NCI-H2171 (cell line): ENCODE results near the gene AP2A2.

Source experiments
- DNase-seq: peaks from one replicate; lab custom pipeline; 2025; lab: John Stamatoyannopoulos, UW

The AP2A2 gene

DNA sequence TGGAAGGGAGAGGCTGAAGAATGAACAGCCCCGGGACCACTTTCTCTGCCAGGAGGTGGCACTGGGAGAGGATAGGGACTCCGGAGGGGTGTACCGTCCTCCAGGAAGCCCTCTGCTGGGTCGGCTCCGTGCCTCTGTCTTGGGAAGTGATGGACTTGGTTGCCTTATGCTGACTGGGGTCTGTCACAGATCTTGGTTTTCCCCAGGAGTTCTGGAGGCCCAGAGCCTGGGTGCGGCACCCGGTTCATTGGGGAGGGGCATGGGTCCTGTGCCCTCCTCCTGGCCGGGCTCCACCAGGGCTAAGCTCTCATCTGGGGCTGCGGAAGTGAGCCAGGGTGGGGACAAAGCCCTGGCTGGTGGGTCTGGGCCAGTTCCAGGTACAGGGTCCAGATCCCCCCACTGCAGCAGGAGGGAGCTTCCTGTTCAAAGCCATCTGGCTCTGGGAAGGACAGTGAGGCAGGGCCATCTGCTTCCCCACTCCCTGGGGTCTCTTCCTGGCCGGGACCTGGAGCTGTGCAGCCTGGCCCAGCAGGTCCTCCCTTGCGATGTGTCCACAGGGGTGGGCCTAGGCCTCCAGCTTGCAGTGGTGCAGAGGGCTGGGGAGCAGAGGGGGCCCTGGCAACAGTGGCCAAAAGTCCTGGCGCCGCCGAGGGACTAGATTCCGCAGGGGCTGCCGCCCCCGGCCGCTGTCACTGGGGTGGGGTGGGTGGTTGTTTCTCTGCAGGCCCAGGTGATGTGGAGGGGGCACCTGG is 1.1 kb upstream of the AP2A2 start:
- no peak for DNase-seq

DNA sequence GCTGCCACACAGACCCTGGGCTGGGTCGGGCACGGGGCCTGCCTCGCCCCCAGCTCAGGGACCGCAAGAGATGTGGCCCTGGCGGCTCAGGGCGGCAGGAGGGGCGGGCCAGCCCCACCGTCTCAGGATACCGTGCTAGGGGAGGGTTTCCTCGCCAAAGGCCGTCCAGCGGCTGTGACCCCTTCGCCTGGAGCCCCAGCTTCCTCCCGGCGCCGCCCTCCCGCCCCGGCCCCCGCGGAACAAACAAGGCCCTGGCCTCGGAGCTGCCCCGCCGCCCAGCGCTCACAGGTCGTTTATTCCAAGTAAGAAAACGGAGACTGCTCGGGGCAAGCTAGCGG is 543 bp upstream of the AP2A2 start:
- DNase-seq = no peak

DNA sequence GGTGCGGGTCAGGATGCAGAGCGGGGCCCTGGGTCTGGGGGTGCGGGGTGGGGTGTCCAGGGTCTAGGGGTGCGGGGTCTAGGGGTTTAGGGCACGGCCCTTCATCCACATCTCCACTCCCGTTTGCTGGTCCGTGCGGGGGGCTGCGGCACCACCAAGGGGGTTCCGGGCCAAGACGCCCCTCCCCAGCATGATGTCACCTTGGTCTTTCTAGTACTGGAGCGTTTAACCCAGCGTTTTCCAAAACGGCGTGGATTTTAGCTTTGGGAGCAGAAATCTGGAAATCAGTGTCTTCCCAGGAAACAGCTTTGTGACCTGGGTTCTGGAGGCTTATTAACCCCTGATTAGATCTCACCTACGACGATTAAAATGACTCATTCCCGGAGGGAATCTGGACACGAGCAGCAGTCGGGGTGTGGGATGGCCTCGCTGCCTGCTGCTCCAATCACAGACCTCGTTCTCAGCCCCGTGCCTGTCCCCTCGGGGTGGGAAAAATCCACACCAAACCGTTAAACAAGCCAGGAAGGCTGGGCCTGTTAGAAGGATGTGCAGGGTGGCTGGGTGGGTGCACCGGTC is 759 bp downstream of the AP2A2 start:
- no peak for DNase-seq

DNA sequence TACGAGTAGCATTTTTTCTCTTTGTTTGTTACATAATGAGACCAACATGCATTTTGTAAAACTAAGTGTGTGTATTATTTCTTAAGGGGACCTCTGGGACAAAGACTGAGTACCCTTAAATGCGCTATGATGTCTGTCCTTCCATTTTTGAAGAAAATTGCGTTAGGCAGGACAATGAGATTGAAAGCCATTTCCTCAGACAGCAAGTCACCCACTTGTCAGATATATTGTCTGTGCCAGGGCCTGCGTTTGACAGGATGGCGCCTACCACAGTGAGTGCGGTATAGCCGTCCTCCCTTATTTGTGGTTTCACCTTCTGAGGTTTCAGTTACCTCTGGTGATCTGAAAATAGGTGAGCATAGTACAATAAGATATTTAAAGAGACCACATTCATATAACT is 2.2 kb downstream of the AP2A2 start:
- DNase-seq = no peak

DNA sequence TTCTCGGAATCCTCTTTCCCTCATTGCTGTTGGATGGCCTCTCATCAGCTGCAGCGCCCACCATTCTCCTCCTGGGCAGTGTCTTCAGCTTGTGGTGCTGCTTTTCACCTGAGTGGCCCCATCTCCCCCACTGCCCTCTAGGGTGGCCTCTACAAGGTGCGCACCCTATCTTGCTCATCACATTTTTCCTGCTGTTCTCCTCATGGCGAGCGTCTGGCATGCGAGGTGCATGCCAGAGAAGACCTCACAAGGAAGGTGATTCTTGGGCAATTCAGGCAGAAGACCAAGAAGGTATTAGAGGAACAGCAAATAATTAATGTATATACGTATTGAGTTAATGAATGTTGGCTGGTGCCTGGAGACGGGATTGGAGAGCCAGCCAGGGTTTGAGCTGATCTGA is 3.1 kb downstream of the AP2A2 start:
- DNase-seq = no peak

DNA sequence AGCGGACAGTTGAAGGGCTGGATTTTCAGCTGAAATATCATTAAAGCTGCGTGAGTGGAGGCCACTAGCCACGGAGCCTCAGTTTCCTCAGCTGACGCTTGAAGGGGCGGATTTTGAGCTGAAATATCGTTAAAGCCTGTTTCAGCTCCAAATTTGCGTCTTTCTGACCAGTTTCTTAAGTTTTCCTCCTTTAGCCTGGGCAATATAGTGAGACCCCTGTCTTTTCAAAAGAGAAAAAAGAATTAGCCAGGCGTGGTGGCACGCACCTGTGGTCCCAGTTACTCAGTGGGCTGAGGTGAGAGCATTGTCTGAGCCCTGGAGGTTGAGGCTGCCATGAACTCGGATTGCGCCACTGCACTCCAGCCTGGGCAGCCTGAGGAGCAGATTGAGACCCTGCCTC is 3.7 kb downstream of the AP2A2 start:
- DNase-seq = no peak

DNA sequence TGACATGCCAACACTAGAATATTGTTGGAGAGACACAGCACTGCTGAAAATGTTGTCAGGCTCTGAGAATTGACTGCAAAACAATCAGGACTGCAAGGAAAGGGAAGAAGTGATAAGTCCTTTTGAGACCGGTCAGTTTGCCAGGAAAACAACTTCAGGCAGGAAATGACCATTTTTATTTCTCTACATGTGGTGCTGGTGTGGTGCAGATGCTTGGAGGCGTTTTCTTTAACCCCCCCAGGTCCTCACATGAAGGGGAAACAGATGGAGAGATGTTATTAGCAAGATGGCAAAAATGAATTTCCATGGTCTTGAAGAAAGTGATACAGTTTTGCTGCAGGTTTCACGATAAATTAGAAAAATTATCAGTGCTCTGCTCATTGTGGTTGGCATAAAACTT is 5.7 kb downstream of the AP2A2 start:
- no peak for DNase-seq

DNA sequence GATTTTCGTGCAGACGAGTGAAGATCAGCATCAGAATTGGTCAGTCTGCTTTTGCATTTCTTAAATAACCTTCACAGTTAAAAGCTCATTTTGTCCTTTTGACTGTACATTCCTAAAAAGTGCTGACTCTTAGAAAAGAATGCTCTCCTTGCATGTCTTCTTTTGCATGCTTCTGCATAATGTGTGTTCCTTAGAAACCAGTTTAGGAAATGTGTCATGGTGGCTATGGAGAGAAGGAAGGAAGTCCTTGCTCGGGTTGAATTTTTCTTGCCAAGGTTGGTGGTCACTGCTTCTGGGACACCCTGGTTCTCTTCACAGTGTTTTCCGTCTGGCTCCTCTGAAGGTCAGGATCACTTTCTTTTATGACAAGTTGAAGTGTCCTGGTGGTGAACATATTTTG is 6.8 kb downstream of the AP2A2 start:
- DNase-seq = no peak

DNA sequence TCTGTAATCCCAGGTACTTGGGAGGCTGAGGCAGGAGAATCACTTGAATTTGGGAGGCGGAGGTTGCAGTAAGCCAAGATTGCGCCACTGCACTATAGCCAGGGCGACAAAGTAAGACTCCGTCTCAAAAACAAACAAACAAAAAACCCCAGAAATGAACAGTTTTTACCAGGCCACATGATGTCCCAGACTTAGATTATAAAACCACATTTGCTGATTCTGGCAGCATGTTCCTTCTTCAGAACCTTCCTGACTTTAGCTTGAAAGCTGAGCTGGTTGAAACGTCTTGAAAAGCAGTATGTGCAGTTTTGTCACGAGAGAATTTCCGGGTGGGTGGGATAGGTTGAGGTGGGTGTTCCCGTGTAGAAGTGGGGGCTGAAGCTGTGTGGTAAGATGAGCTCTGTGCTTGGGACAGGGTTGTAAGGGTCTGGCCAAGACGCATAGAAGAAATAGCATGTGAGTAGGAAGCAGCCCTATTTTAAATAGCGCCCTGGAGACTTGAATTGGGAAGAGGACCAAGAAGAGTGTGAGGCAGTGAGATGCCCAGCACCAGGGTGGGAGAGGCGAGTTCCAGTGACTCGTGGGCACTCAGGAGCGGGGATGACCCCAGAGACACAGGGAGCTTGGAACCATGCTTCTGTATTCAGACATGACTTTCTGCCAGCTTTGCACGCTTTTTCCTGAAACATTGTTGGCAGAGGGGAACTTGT is 7.6 kb downstream of the AP2A2 start:
- no peak for DNase-seq

DNA sequence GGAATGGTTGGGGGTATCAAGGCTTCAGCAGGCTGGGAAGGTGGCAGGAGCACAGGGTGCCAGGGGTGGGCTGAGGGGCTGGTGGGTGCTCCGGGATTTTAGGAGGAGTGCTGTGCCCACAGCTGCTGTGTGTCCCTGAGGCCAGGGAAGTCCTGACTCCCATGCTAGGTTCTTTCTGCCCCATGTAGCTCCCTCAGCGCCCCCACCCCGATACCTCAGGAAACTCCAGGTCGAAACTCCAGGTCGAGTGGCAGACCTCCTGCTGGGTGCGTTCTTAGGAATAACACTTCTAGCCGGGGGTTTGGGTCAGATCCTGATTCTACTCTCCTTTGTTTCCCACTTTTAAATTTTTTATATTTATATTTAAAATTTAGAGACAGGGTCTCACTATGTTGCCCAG is 8.3 kb downstream of the AP2A2 start:
- no peak for DNase-seq

DNA sequence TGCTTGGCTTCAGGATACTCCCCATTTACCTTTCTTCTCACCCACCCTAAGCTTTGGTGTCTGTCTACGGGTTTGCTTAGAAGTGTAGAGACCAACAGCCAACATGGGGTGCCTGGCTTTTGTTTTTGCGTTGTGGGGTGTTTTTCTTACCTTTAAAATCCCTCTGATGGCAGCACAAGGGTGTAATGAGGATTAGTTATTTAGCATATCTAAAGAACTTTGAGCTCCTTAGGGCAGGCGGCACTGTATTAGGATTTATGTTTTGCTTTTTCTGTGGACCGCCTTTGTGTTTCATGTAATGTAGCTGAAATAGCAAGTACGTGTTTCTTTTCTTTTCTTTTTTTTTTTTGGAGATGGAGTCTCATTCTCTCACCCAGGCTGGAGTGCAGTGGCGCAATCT is 8.9 kb downstream of the AP2A2 start:
- DNase-seq = no peak

DNA sequence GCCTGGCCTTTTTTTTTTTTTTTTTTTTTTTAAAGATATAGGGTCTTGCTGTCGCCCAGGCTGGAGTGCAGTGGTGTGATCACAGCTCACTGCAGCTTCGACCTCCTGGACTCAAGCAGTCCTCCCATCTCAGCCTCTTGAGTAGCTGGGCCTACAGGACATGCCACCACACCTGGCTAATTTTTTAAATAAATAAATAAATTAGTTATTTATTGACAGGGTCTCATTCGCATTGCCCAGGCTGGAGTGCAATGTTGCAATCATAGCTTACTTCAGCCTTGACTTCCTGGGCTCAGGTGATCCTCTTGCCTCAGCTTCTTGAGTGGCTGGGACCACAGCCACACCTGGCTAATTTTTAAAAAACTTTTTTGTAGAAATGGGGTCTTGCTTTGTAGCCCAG is 10.5 kb downstream of the AP2A2 start:
- DNase-seq = no peak

DNA sequence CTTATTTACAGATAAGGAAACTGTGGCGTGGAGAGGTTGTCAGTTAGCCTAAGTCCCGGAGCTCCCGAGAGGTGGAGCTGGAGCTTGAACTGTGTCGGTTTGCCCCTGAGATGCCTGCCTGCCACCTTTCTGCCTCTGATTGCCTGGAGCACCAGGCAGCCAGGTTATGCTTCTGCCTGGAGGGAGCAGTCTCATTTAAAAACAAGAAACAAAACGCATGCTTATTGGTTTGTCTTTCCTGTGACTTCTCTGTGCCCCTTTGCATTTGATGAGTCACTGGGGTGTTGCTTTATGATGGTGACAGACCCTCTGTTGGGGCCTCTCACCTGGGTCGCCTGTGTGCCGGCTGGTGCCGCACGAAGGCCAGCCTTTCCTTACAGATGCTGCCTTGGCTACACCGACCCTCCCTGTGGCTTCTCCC is 12.2 kb downstream of the AP2A2 start:
- no peak for DNase-seq

DNA sequence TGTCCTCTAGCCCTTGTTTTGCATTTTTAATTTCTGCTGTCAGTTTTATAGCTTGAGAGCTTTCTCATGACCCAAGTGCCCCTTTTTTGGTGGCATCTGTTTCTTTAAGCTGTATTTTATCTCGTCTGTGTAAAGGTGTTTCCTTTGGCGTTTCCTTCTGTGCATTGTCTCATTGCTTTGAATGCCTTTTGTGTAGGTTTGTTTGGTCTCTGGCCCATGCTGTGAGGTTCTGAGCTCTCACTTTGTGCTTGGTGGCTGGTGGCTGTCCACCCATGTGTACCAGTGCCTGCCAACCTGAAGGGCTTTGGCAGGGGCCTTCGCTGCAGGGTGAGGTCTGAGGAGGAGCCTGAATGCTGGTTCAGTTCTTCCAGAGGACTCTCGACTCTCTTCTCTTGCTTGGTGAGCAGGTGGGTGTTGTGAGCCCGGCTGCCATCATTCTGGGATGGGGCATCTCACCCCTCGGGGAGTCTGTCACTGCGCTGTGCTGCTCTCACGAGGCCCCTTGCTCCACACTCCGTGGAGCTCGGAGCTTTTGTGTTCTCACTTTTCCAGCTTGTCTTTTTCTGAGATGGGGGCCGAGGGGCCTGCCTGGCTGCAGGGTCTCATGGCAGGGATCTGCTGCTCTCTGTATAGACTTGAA is 14.9 kb downstream of the AP2A2 start:
- DNase-seq = no peak

DNA sequence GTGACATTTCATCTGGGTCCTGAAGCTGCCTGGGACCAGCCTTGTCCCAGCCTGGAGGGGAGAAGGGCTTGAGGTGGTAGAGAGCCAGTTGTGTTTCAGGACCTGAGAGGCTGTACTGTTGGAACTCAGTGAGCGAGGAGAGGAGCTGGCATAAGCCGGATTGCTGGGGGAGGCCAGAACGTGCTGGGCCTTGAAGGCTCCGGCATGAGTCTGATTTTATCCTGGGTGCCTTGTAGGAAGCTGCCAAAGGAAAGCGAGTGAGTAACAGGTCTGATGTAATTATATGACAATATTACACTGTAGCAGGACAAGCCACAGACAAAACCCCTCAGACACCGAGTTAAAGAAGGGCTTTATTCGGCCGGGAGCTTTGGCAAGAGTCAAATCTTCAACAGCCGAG is 17.2 kb downstream of the AP2A2 start:
- no peak for DNase-seq

DNA sequence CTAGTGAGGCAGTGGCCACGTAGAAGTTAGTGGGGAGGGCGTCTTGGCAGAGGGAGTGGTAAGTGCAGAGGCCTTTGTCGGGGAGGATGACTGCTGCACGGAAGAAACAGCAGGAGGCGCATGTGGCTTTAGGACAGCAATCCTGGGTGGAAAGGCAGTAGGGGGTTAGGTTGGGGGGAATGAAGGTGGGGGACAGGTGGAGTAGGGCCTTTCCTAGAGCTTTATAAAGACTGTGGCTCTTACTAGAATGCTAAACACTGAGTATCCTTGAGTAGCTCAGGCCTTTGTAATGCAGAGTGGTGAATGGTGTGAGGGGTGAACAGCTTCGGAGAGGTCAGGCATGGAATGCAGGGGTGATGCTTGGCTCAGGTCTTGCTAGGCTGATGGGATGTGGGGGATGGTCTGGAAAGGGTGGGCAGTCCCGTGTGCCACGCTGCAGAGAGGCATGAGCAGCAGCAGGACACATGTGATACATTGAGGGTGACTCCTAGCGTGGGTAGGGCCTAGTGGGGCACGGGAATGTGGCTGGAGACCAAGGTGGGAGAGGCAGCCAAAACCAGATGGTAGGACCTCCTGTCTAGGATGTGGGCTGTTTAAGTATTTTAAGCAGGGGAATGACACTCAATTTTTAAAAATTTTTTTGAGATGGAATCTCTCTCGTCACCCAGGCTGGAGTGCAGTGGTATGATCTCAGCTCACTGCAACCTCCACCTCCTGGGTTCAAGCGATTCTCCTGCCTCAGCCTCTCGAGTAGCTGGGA is 19.2 kb downstream of the AP2A2 start:
- DNase-seq = no peak

DNA sequence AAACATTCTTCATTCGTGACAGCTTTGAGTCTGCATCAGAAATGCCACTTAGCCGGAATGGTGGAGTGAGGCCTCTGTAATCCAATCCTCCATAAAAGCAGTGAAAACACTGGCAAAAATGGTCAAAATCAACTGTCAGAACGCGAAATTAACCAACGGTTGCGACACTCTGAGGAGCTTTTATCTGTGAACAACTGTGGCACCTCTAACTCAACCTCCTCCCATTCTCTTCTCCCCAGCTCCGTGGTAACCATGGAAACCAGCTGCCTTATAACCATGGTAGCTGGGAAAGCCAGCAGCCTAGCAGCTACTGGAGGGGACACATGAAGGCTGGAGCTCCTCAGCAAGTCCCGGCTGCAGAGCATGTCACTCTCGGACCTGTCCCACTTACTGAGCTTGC is 20.3 kb downstream of the AP2A2 start:
- no peak for DNase-seq

DNA sequence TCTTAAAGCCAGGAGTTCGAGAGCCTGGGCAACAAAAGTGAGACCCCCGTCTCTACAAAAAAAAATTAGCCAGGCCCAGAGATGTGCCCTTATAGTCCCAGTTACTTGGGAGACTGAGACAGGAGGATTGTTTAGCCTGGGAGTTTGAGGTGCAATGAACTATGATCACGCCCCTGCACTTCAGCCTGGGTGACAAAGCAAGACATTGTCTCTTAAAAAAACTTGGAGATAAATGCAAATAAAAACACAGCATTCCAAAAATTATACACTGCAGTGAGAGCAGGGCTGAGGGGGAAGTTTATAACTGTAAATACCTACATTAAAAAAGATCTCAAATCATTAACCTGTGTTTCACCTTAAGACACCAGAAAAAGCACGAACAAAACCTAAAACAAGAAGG is 22.1 kb downstream of the AP2A2 start:
- DNase-seq = no peak

DNA sequence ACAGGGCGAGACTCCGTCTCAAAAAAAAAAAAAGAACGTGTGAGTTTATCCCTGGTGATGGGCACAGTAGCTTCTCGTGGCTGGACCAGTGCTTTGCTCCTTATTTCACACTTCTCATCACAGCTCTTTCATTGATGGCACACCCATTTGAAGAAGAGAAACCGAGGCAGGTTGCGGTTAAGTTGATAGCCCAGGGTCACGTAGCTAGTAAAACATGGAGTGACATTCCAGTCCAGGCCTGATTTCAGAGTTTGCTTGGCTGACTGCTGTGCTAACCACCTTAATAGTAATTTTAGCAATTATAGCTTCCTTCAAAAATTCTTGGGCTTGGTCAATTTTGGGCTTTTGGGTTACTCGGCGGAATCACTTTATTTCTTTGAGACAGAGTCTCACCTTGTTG is 25.8 kb downstream of the AP2A2 start:
- no peak for DNase-seq

DNA sequence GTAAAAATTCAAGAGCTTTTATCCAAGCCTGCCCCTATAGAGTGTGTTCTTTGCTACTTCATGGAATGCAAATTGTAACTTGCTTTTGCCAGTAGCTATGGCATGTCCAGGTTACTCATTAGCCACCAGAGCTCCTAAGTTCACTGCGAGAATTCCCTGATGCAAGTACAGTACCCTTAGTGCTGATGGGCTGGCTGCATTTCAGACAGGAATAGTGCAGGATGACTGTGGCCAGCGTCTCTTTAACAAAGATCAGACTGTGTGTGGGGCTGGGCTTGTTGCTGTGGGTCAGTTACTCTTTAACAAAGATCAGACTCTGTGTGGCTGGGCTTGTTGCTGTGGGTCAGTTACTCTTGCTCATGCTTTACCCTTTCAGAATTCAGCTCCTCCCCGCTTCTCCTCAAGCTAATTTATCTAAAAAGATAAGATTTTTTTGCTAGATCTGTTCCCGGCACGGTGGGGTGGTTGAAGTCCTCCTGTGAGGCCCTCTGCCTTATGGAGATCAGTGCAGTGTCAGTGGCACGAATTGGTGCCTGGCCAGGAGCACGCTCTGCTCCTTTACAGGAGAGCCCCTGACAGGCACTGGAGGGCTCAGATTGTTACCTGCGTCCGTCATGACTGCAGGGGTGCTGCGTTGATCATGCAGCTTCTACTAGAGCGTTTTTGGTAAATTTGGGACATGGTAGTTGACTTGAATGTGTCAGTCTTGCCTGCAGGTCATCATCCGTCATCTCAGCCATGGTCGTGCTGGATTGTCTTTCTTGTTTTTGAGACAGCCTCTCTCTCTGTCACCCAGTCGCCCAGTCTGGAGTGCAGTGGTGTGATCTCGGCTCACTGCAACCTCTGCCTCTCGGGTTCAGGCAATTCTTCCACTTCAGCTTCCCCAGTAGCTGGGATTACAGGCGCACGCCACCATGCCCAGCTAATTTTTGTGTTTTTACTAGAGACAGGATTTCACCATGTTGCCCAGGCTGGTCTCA is 27.0 kb downstream of the AP2A2 start:
- DNase-seq = no peak

DNA sequence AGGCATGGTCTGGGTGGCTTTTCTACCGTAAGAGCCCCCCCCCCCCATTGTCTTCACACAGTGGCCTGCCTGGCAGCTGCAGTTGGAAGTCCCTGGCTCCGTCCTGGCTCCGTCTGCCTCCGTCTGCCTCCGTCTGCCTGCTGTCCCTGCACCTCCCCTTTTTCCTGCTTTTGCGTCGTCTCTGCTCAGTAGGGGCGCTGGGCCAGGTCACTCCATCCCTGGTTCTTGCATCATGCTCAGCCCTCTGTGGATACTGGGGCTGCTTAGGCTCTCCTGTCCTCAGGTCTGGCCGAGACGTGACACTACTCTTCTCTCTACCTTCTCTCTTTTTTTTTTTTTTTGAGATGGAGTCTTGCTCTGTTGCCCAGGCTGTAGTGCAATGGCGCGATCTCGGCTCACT is 27.8 kb downstream of the AP2A2 start:
- no peak for DNase-seq
